RPMI7951 (cell line): ENCODE data around the gene KBTBD12. TPM values are rescaled to one million over a fixed set of nuclear protein-coding genes. Genes with fewer than 3 reads are reported as not detected.

Source experiments
- DNase-seq: peaks from one replicate; pipeline ENCODE4 v3.0.0-alpha.2; 2012; ENCODE audit warnings: low read depth
- total RNA-seq: library from RNA; depleted of rRNA; stranded (reverse); fragments of >200 nt; shearing (Covaris generic); gene quantifications from 2 replicates; pipeline ENCODE4 v1.2.3, GENCODE V29; 2014

The KBTBD12 gene
- total RNA-seq, 1 experiment from 2014 or later = not detected

- DNase-seq = no peak
Measured at GRCh38 chr3:127985655-127986225, 70.7 kb downstream of the KBTBD12 start.

DNA sequence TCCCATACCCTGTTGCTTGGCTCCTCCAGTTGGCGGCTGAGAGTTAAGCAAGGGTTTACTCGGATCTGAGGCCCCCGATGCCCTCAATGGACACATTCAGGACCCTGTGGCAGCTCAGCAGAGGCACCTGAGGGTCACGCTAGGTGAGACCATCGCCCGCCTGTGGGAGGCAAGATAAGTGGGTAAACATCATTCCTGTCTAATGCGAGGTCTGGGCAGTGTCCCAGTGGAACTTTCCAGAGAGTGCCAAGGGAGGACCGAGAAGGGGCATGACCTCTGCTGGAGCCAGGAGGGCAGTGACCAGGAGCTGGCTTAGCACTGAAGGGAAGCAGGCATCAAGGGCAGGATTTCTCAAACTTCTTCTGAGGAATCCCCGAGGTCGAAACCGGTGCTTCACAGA, 71.8 kb downstream of the KBTBD12 start:
- DNase-seq = no peak

DNA sequence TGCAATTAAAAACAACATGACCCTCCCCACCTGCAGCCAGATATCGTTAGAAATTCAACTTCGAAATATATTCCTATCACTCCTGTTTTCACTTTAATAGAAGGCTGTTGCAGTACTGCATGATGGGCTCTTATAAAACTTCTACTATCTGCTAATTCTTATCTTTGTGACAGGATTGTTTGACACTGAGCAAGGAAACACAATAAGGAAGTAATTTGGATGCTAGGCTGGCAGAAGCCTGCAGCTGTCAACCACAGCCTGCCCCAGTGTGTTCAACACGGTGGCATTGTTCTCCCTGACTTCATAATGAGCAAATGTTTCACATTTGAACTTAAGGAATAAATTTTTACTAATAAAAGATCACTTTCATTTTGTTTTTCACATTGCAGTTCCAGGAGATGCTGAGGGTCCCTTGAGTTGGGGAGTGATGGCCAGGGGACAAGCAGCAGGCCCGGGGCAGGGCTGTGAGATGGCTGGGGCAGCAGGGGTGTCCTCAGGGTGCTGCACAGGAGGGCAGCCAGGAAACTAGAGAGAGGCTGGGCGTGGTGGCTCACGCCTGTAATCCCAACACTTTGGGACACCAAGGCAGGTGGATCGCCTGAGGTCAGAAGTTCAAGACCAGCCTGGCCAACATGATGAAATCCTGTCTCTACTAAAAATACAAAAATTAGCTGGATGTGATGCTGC, 72.4 kb downstream of the KBTBD12 start:
- no peak for DNase-seq

- DNase-seq = peak; percentile 54
Measured at GRCh38 chr3:127988770-127989557, 73.9 kb downstream of the KBTBD12 start.

DNA sequence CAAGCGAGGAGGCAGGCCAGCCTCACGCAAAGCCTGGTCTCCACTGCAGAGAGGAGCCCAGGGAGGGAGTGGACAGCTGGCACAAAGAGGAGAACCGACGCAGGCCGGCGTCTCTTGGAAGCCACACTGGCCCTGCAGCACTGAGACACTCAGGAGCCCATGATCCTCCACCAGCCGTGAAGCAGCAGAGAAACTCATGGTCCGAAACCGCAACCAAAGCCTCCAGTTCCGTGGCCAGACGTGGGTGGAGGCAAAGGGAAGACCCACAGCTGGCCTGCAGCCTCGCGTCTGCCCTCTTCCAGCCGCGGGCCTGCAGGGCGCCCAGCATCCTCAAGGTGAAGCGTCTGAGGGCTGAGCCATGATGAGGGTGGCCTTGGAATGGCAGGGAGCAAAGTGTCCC, 75.0 kb downstream of the KBTBD12 start:
- peak; percentile 83 for DNase-seq

DNA sequence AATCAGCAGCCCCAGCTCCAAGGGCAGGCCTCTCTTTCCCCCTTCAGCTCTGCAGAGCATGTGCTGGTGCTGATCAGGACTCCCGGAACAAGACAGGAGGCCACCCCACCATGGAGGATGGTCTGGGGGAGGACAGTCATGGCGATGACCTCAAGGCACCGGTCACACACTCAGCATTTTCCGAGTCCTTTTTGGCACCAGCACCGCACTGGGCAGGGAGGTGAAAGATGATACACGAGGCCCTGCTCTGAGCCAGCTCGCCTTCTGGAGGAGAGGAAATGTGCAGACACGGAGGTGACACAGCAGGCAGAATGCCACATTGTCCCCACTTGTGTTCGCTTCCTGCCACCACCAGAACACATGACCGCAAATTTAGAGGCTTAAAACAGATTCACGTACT, 75.4 kb downstream of the KBTBD12 start:
- DNase-seq = peak; percentile 63

DNA sequence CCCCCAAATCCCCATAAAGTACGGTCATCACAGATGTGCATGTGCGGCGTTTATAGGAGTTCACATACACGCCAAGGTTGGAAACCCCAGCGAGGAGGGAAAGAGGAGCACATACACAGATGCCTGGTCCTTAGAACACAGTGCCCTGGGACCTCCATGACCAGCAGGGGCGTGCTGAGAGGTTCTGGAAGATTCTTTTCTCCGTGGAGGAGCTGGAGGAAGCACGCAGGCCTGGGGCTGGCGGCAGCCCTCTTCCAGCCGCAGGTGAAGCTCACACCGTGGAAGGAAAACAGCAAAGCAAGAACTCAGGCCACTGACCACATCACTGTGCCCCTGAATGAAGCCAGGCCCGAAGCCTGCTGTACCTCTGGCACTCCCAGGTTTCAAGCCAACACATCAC, 76.2 kb downstream of the KBTBD12 start:
- DNase-seq = no peak

- DNase-seq = no peak
Measured at GRCh38 chr3:127991681-127992080, 76.6 kb downstream of the KBTBD12 start.

GRCh38 chr3:127992127-127992526, 77.1 kb downstream of the KBTBD12 start:
- no peak for DNase-seq

GRCh38 chr3:127994011-127994410, 79.0 kb downstream of the KBTBD12 start:
- no peak for DNase-seq

DNA sequence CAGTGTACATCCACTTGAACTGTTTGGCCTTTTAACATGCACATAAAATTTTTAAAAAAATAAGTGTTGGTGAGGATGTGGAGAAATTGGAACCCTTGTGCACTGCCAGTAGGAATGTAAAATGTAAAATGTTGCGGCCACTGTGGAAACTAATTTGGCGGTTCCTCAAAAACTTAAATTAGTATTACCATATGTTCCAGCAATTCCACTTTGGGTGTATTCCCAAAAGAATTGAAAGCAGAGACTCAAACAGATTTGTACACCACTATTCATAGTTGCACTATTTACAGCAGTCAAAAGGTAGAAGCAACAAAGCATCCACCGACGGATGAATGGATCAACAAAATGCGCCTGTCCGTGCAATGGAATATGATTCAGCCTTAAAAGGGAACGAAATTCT, 82.0 kb downstream of the KBTBD12 start:
- no peak for DNase-seq

- no peak for DNase-seq
Measured at GRCh38 chr3:127997961-127998360, 82.9 kb downstream of the KBTBD12 start.

GRCh38 chr3:127998596-127998995, 83.6 kb downstream of the KBTBD12 start:
- no peak for DNase-seq

- peak; percentile 23 for DNase-seq
Measured at GRCh38 chr3:127999509-128000106, 84.6 kb downstream of the KBTBD12 start.

DNA sequence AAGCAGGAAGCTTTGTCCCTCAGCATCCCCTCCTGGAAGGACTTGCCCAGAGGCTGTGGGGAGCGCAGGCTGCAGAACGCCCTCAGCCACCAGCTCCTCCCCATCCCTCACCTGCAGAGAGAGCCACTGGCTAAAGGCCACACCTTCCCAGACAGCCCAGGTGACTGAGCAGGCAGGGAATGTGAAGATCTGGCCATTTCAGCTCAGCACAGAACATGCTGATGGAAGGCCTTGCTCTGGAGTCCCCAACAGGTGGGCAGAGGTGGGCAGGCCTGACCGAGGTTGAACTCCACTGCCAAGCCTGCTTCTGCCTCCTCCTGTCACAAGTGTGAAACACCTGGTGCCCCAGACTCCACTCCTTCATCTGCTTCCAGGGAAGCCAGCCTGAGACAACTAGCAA, 86.5 kb downstream of the KBTBD12 start:
- no peak for DNase-seq

- DNase-seq = no peak
Measured at GRCh38 chr3:128004661-128005060, 89.6 kb downstream of the KBTBD12 start.

DNA sequence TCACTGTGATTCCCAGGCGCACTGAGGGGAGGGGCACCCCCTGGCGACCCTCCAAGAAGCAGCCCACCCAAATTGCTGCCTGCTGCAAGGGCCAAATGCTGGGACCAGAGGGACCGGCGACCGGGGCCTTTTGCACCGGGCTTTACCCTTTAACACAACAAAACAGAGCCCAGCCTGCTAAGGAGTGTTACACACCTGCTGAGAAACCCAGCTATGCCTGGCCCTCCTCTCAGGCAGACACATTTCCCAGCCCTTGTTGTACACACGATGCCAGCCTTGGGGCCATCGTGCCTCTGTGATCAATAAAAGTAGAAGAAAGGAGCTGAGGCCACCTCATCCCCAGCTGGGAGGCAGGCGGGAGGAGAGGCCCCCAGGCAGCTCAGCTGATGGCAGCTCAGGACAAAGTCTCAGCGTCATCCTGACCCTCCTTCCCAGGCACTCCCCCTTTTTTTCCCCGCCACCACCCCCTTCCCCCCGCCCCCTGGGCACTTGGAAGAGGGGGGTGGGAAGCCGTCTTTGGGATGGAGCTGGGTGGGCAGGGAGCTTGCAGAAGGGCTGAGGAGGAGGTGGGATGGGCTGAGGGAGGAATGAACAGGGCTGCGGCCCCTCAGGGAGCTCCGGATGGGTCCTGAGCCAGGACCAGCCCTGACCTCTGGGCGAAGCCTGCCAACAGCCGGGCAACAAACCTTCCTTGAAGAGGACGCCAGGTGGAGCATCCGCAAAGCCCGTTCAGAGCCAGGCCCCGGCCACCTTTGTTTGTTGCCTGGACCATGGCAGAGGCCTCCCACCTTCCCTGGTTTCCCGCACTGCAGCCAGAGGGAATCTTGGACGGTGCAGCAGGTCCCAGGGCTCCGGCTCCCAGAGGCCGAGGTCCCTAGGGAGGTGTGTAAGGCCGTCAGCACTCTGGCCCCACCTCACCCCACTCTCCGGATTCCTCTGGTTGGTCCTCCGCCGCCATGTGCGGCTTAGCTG, 91.3 kb downstream of the KBTBD12 start:
- peak; percentile 46 for DNase-seq

GRCh38 chr3:128007033-128007424, 92.0 kb downstream of the KBTBD12 start:
- peak; percentile 53 for DNase-seq

DNA sequence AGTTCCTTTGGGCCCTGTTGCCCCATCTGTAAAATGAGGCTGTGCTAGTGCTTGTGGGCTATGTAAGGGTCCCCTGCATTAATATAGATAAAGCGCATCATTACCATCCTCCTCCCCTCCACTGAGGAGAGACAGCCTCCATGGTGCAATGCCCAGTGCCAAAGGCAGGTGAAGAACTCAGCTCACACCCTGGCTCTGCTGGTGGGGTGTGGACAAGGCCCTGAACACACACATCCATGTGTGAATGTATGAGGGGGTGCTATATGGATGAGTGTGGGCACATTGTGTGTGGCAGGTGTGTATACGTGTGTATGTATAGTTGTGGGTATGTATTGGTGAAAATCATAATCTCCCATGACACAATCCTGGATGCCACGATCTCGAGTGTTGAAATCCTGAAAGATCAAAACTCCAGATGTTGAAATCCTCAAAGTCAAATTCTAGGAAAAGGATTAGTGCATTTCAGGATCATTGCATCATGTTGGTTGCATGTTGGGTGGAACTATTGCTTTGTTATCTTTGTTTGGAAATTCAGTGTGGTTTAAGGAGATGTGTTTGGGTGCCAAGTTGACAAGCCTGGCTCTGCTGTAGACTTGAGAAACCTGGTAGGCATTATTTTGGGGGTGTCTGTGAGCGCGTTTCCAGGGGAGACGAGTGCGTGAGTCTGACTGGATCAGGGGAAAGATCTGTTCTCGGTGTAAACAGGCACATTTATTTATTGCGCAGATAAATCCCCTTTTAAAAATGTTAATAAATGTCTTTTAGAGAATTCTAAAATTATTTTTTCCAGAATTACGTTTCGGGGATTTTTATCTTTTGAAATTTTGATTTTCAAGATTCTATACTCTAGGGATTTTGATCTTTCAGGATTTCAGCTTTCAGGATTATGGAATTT, 95.2 kb downstream of the KBTBD12 start:
- no peak for DNase-seq

GRCh38 chr3:128011140-128011539, 96.1 kb downstream of the KBTBD12 start:
- DNase-seq = peak; percentile 20
